HG03139 (cell line): ENCODE results near the gene SLC46A3.
"Not testable (repeated sequence)": the region's sequence is repeated elsewhere in the genome, so short reads cannot be mapped to it uniquely, and the experiment has no call there.

Experiments
- ATAC-seq: cut with Tn5 transposase; IDR thresholded peaks from one replicate; pipeline ENCODE4 v1.9.1; 2021; ENCODE audit not compliant: unreplicated experiment

Gene SLC46A3

DNA sequence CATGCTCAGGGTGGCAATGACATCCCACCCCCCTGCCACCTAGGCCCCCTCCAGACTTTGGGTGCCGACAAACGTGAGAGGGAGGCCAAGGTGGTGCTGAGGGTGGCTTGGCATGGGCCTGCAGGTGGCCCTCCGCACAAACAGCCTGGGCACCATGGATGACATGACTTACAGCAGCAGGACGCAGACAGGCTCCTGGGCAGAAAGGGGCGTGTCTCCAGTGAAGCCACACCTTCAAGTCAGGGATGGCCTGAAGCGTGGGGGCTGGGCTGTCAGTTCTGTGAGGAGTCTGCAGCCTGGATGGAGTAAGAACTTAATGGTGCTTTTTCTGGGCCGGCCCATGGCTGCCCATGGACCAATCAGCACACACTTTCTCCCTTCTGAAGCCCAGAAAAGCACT is 34.5 kb downstream of the SLC46A3 start:
- no peak for ATAC-seq

DNA sequence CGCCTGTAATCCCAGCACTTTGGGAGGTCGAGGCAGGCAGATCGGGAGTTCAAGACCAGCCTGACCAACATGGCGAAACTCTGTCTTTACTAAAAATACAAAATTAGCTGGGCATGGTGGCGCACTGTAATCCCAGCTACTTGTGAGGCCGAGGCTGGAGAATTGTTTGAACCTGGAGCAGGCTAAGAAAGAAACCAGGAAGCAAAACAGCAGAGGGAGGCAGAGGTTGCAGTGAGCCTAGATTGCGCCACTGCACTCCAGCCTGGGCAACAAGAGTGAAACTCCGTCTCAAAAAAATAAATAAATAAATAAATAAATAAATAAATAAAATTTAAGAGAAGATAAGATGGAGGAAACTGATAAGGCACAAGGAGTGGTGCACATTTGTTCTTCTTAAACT is 35.6 kb downstream of the SLC46A3 start:
- not testable (repeated sequence) for ATAC-seq

DNA sequence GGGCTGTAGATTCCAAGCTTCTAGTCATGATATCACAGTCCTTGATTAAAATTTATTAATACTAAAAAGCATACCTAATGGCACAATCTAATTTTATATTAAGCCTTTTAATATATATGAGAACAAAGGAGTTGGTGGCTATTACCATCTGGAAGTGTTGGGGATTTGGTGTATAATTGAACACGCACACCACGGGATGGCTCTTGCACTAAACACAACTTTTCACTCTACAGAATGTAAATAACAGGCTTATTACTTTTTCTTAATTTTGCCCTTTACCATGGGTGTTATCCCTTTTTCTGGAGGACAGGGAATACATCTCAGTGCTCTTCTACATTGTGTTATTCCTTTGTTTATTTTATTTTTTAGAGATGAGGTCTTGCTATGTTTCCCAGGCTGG is 38.2 kb downstream of the SLC46A3 start:
- no peak for ATAC-seq

DNA sequence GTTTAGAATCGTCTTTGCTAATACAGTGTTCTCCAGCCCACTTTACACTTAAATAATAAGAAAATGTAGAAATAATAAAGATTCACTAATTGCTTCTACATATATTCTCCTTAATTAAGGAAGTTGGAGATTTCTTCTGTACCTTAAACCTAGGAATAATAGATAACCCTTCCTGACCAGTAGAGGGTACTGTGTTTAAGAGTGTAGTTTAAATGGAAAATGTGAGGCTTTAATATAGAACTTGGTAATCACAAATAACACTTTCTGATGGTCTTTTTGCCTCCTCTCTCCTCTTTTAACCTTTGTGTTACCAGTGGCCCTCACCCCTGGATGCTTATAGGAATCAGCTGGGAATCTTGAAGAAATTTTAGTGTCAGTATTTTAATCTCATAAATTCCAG is 39.1 kb downstream of the SLC46A3 start:
- ATAC-seq, result no peak

DNA sequence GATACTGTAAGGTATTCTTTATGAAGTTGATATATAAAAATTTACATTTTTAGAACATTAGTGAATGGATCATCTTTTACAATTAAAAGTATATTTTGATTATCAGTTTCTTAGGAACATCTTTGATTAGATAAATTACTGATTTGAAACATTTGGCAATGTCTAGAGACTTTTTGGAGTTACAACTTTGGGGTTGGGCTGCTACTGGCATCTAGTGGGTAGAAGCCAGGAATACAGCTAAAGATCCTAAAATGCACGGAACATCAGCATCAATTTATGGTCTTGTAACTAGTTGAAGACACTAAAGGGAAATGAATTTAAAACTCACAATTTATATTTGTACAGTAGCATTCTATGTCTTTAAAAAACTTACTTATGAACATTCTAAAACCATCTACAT is 40.0 kb downstream of the SLC46A3 start:
- ATAC-seq, result no peak

DNA sequence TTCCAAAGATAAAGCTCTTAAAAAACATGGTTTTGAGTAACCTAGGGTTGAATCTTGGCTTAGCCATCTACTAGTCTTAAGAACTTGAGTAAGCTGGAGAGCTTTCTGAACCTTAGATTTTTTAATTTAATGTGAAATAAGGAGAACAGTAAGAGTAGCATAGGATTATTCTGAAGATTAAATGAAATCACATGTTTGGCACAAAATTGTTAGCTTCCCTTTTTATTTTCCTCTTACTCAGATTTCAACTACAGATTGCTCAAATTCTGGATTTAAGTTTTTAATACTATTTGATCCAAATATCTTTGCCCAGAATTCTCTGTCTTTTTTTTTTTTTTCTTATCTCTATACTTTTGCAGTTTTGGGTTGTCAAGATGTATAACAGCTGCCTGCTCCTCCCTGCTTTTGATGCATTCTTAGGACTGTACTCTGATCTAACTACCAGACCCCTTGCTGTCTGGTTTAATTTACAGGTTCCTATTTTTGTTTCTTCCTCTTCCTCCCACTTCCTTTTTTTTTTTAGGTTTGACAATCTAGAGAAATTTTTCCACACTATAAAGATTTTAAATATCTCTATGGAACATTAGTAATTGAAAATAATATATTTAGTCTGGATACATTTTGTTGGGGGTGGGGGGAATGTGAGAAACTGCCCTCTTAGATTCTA is 47.5 kb downstream of the SLC46A3 start:
- no peak for ATAC-seq

DNA sequence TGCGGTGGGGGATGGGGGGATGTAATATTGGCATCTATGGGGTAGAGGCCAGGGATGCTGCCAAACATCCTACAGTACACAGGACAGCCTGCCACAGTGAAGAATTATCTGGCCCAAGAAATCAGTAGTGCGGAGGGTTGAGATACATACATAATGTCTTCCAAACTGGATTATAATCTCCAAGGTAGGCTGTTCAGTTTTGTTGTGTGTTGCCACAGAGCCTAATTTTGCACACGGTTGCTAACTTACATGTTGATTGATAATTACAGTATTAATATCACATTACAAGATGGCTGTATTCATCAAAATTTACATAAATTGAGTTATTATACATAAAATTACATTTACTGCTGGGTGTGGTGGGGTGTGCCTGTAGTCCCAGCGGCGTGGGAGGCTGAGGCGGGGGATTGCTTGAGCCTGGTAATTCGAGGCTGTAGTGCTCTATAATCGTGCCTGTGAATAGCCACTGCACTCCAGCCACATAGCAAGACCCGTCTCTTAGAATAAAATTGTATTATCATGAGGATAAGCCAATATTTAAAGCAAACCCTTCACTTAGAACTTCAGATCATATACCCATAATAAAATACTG is 51.8 kb downstream of the SLC46A3 start:
- ATAC-seq, result no peak

DNA sequence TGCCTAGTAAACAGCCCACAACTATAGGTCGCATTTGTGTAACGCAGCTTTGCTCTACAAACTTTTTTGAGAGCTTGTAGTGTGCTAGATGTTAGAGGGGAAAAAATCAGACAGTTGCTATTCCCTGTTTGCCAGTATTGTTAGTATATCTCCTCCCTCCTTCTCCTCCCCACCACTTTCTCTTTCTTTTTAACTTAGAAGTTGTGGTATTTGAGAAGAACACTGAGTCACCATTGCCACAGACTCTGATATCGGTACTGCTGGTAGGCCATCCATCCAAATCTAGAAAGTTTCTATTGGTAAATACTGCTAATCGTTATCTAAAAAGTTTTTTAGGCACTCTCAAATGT is 59.2 kb downstream of the SLC46A3 start:
- ATAC-seq, result peak; percentile 17

DNA sequence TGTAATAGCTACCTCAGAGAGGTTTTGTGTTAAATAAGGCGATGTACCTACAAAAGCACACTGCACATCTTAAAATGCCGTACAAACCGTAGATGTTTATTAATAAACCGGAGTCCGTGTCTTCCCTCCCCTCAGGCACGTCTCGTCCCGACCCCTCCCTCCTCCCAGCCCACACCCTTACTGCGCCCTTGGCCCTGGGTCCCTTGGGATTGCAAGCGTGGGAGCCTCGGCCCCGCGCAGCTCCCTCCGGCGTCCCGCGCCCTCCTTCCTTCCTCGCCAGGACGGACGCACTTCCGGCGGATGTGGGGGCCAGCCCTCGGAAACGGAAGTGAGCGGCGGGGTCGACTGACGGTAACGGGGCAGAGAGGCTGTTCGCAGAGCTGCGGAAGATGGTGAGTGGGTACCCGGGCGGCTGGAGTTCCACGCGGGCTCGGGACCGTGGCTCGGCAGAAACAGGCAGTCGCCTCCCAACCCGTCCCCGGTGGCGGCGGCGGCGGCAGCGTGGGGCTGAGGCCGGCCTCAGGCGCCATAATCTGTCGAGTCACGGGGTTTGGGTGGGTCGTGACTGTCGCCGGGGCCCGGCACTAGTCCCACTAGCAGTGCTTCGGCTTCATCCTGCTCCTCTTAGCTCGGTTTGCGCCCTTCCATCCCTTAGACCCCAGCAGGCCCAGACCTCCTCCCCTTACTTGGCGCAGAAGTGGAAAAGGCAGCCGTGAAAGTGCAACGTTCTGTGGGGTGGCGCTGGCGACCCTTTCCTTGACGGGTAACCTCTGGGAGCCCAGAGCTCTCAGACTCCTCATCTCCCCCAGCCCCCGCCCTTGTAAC is 59.8 kb downstream of the SLC46A3 start, which contains the start of gene POMP:
Gene POMP, plus strand, starts transcription at position 335 of the 825 bp plus-strand sequence. Its CDS starts 55 bp downstream, at position 390.
- ATAC-seq, result peak; percentile 85

DNA sequence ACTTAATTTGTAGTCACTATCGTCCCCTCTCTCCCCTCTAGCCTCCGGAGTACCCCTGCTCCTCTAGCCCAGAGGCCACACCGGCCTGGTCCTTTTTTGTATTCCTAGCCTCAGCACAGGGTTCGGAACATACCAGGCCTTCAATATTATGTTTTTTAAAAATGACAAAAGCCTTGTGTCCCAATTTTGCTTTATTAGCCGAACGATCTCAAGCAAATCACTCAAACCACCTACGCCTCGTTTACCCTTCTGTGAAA is 60.3 kb downstream of the SLC46A3 start:
- ATAC-seq, result peak; percentile 3

DNA sequence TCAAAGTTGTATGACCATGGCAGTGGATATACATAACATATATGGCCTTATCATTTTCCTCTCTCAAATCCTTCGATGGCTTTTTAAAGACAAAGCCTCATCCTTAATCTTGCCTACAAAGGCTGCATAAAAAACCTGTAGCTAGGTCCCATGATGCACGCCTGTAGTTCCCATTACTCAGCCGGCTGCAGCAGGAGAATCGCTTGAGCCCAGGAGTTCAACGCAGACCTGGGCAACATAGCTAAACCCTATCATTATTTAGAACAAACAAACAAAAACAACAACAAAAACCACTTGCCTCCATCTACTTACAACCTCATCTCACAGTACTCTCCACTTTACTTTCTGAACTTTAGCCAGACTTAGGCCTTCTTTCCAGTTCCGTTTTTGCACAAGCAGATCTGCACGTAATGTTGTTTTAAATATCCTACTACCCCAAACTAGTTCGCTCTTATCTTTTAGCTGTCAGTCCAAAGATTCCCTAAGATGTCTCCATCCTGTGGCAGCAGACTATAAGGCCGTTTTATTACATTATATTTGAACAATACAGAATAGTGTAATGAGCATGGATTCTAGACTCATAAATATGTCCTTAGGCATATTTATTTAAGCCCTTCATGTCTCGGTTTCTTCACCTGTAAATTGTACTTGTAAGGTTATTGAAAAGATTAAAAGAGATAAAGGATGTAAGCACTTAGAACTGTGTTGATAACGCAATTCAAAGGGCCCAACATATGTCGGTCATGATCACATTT is 60.8 kb downstream of the SLC46A3 start:
- no peak for ATAC-seq

DNA sequence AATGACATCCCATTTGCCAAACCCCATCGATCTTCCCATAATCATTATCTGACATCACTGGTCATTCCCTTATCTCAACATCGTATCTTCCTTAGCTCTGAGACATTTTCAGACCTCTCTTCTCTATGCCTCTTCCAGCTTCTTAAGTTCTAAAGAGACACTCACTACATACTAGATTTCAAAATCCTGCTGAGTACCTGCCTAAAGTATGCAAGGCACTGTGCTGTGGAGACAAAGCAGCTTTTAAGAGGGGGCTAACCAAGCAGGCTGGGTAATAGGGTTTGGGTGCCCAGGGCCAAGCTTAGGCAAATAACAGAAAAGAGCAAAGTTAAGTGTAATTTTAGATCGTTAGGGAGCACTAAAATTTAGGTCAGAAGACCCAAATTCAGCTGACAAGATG is 63.2 kb downstream of the SLC46A3 start:
- ATAC-seq, result no peak

DNA sequence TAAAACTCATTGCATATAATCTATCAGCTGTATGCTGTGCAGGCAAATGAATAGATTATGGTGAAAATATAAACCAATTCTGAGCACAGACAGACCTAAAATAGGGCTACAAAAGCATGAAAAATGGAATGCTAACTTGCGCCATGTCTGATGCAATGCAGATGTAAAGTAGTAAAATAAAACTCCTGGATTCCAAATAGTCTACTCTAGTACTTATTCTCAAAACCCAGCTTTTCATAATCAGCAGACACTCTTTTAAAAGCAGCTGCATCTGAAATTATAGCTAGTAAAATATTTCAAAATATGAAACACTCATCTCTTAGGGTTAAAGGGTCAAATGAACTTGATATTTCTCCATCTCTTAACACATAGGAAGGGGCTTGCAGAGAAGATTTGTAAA is 64.5 kb downstream of the SLC46A3 start:
- no peak for ATAC-seq

DNA sequence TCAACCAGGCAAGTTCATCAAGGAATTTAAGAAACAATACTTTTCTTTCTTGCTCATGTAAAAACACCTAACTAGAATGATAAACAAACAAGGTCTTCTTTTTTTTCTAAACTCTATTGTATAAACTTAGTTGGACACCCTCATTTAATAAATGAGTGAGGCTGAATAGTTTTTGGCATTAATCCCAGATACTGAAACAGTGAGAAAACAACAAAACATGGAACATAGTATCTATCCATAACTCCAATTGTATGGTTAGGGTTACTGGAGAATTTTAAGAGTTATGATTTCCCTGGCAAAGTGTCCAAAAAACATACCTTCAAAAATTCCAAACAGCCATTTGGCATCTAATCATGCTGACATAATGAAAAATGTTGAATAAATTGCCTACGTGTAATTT is 65.7 kb downstream of the SLC46A3 start:
- ATAC-seq, result no peak

DNA sequence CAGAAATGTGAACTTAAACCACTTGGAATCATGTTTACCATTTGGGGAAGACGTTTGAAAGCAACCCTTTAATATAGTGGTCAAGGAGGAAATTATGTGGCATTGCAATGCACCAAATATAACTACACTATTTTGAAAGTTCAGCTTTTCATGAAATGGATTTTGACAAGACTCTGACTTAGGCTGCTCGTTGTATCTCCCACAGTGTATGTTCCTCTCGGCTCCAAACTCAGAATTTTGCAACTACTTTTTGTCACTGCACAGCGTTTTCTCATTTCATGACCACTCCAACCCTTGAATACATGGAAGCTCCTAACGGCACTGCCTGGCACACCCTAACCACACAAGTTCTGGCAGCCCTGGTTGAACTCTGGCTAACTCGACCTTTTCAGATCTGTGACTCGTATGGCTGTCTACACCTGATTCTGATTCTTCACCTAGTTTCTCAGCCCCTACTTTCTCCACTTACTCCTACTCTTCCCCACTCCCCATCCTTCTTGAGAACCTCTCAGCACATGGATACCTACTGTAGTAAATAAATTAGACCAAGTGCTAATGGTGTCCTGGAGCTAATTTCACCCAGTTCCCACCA is 66.9 kb downstream of the SLC46A3 start:
- no peak for ATAC-seq

DNA sequence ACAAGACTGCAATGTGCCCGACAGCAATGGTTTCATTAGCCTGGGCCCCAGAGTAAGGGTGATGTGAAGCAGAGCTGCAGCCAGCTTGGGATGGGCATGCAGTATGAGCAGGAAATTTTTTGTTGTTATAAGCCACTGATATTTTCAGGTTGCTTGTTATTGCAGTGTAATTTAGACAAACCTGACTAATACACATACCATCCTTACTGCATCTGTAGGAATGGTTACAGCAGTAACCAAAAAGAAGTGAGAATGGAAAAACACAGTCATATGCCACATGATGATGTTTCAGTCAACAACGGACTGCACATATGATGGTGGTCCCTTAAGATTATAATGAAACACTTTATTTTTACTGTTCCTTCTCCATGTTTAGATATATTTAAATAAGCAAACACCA is 68.5 kb downstream of the SLC46A3 start:
- ATAC-seq, result no peak
